ENCODE measurements around the gene C17orf114.

- TF ChIP-seq, protein P1, sequence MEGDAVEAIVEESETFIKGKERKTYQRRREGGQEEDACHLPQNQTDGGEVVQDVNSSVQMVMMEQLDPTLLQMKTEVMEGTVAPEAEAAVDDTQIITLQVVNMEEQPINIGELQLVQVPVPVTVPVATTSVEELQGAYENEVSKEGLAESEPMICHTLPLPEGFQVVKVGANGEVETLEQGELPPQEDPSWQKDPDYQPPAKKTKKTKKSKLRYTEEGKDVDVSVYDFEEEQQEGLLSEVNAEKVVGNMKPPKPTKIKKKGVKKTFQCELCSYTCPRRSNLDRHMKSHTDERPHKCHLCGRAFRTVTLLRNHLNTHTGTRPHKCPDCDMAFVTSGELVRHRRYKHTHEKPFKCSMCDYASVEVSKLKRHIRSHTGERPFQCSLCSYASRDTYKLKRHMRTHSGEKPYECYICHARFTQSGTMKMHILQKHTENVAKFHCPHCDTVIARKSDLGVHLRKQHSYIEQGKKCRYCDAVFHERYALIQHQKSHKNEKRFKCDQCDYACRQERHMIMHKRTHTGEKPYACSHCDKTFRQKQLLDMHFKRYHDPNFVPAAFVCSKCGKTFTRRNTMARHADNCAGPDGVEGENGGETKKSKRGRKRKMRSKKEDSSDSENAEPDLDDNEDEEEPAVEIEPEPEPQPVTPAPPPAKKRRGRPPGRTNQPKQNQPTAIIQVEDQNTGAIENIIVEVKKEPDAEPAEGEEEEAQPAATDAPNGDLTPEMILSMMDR (IDR thresholded peaks at IDR 0.05) = no peak
- TF ChIP-seq POLR2A (IDR thresholded peaks at IDR 0.05) = no peak
These were observed 12.5 kb downstream of the C17orf114 start for GRCh38 chr17:4789701-4789950.
